Measurements from ENCODE around the gene ADGRG2.

Gene ADGRG2

GRCh38 chrX:19007011-19007410 is 115.3 kb downstream of the ADGRG2 start:
- TF ChIP-seq ZNF132 (tag by site-specific recombination; IDR thresholded peaks at IDR 0.05; ENCODE audit: borderline replicate concordance): no peak
- TF ChIP-seq OSR2 (tag by site-specific recombination; IDR thresholded peaks at IDR 0.05): no peak
- TF ChIP-seq ZNF416 (tag by site-specific recombination; IDR thresholded peaks at IDR 0.05): no peak
- TF ChIP-seq ZNF174 (tag by site-specific recombination; IDR thresholded peaks at IDR 0.05): no peak
- no peak for TF ChIP-seq ZNF2 (tag by site-specific recombination; IDR thresholded peaks at IDR 0.05)
- TF ChIP-seq ZNF324 (tag by site-specific recombination; IDR thresholded peaks at IDR 0.05): no peak
- no peak for TF ChIP-seq ZBTB21 (tag by site-specific recombination; IDR thresholded peaks at IDR 0.05)
- TF ChIP-seq ZNF354C (tag by site-specific recombination; IDR thresholded peaks at IDR 0.05; ENCODE audit: borderline replicate concordance, low read depth): no peak
- no peak for TF ChIP-seq ZNF311 (tag by site-specific recombination; IDR thresholded peaks at IDR 0.05; ENCODE audit: borderline replicate concordance)
- no peak for TF ChIP-seq ZNF510 (tag by site-specific recombination; IDR thresholded peaks at IDR 0.05; ENCODE audit: insufficient replicate concordance)
- TF ChIP-seq KLF10 (tag by site-specific recombination; IDR thresholded peaks at IDR 0.05): no peak
- no peak for TF ChIP-seq MYNN (tag by site-specific recombination; IDR thresholded peaks at IDR 0.05; ENCODE audit: borderline replicate concordance)
- TF ChIP-seq ZNF571 (tag by site-specific recombination; IDR thresholded peaks at IDR 0.05): no peak
- ChIA-PET CTCF (interaction anchor here (0.6 to 1.2 kb wide), 9 partner anchors 10 to 617 kb away, joined by 3 to 4 read pairs (median 3); no protein-coding TSS in a partner anchor), POLR2A (no interaction called here)
- no peaks in the 10 kb centered on the region for H3K9me3 ChIP-seq (ENCODE audit: control insufficient read depth, insufficient read depth, low read depth, low read length)
- H3K27ac ChIP-seq (ENCODE audit: extremely low read depth, low read depth, low read length): no peak overlapping the region
- 0 out of 2 replicates have a peak, but pooled peaks cover under 1% of the 10 kb centered on the region for H3K4me1 ChIP-seq (ENCODE audit: control insufficient read depth, insufficient read depth, low read length)
- H3K36me3 ChIP-seq (ENCODE audit: control insufficient read depth in 2 of 2, insufficient read depth in 1 of 2, low read length in 2 of 2): no peaks in the 10 kb centered on the region; a peak in 1 of 3 replicates
- H3K4me3 ChIP-seq (ENCODE audit: low read depth, low read length): no peak overlapping the region

- TF ChIP-seq SCRT2 (tag by site-specific recombination; IDR thresholded peaks at IDR 0.05): peak; percentile 33; the same call in 1 of the 2 replicates
- no peak for TF ChIP-seq ZBTB21 (tag by site-specific recombination; IDR thresholded peaks at IDR 0.05)
- Histone ChIP-seq H3K4me3 (ENCODE audit: low read depth, low read length) (no peak overlapping the region), H3K36me3 (ENCODE audit: control insufficient read depth in 2 of 2, insufficient read depth in 1 of 2, low read length in 2 of 2) (no peaks in the 10 kb centered on the region; a peak in 1 of 3 replicates), H3K27ac (ENCODE audit: extremely low read depth, low read depth, low read length) (no peak overlapping the region), H3K9me3 (ENCODE audit: control insufficient read depth, insufficient read depth, low read depth, low read length) (no peaks in the 10 kb centered on the region), H3K4me1 (ENCODE audit: control insufficient read depth, insufficient read depth, low read length) (0 out of 2 replicates have a peak, but pooled peaks cover 3% of the 10 kb centered on the region)
- ChIA-PET CTCF (interaction anchor here (0.9 to 1.1 kb wide), 3 partner anchors 11 to 20 kb away, joined by 3 read pairs; no protein-coding TSS in a partner anchor), POLR2A (no interaction called here)
Observed at GRCh38 chrX:19005909-19006308, 116.4 kb downstream of the ADGRG2 start.

GRCh38 chrX:19003756-19004155 is 118.5 kb downstream of the ADGRG2 start:
- Histone ChIP-seq H3K36me3 (ENCODE audit: control insufficient read depth in 2 of 2, insufficient read depth in 1 of 2, low read length in 2 of 2) (no peaks in the 10 kb centered on the region; a peak in 1 of 3 replicates), H3K27ac (ENCODE audit: extremely low read depth, low read depth, low read length) (no peak overlapping the region), H3K4me3 (ENCODE audit: low read depth, low read length) (no peak overlapping the region), H3K9me3 (ENCODE audit: control insufficient read depth, insufficient read depth, low read depth, low read length) (no peaks in the 10 kb centered on the region), H3K4me1 (ENCODE audit: control insufficient read depth, insufficient read depth, low read length) (0 out of 2 replicates have a peak, but pooled peaks cover 3% of the 10 kb centered on the region)
- CTCF ChIA-PET: interaction anchor here (0.9 kb wide), 1 partner anchor 14 kb away, joined by 6 read pairs; no protein-coding TSS in a partner anchor
- POLR2A ChIA-PET: no interaction called here
- no peak for TF ChIP-seq ZNF280C (tag by site-specific recombination; IDR thresholded peaks at IDR 0.05)
- no peak for TF ChIP-seq YY1 (tag by site-specific recombination; IDR thresholded peaks at IDR 0.05)
- no peak for TF ChIP-seq KLF16 (tag by site-specific recombination; IDR thresholded peaks at IDR 0.05)
- no peak for TF ChIP-seq KLF1 (tag by site-specific recombination; IDR thresholded peaks at IDR 0.05)
- TF ChIP-seq ZNF843 (tag by site-specific recombination; IDR thresholded peaks at IDR 0.05): no peak
- no peak for TF ChIP-seq BCL11A (tag by site-specific recombination; IDR thresholded peaks at IDR 0.05; ENCODE audit: low read depth)
- no peak for TF ChIP-seq RBAK (tag by site-specific recombination; IDR thresholded peaks at IDR 0.05)
- TF ChIP-seq ZNF10 (tag by site-specific recombination; IDR thresholded peaks at IDR 0.05): no peak
- no peak for TF ChIP-seq ZNF518A (tag by site-specific recombination; conservative IDR thresholded peaks at IDR 0.05; ENCODE audit: low read depth)
- TF ChIP-seq ZXDB (tag by site-specific recombination; IDR thresholded peaks at IDR 0.05): no peak
- TF ChIP-seq ZNF24 (tag by site-specific recombination; IDR thresholded peaks at IDR 0.05): no peak

All from HEK293 (cell line).